Skeletal muscle tissue (tissue), 4 donors: ENCODE measurements around the gene DNMT1. TPM values are rescaled to one million over a fixed set of nuclear protein-coding genes. Genes with fewer than 3 reads are reported as not detected.

Source experiments
- H3K27ac ChIP-seq: one replicate; pipeline ENCODE4 v1.7.0; 2013; ENCODE audit warnings: mild to moderate bottlenecking, low read depth, low read length, inconsistent platforms
- H3K27me3 ChIP-seq, 3 donors: one replicate each; pipeline ENCODE4 v1.7.0; 2013; ENCODE audit warnings: low read length in 3 of 3; ENCODE audit not compliant: control insufficient read depth in 3 of 3, insufficient read depth in 3 of 3
- H3K36me3 ChIP-seq, 3 donors: one replicate each; pipeline ENCODE4 v1.7.0; 2013; ENCODE audit warnings: low read length in 3 of 3; ENCODE audit not compliant: control insufficient read depth in 3 of 3, insufficient read depth in 3 of 3
- H3K4me1 ChIP-seq, 3 donors: one replicate each; pipeline ENCODE4 v1.7.0; 2013; ENCODE audit warnings: low read length in 3 of 3, mild to moderate bottlenecking in 3 of 3; ENCODE audit not compliant: control insufficient read depth in 3 of 3, insufficient read depth in 3 of 3
- H3K4me3 ChIP-seq, 3 donors: one replicate each; pipeline ENCODE4 v1.7.0; 2013; ENCODE audit warnings: low read length in 3 of 3
- H3K9ac ChIP-seq, 3 donors: one replicate each; pipeline ENCODE4 v1.7.0; 2013; ENCODE audit warnings: low read length in 3 of 3, mild to moderate bottlenecking in 3 of 3, moderate library complexity in 2 of 3, low read depth in 1 of 3
- H3K9me3 ChIP-seq, 3 donors: one replicate each; pipeline ENCODE4 v1.7.0; 2013; ENCODE audit warnings: low read length in 3 of 3; ENCODE audit not compliant: control insufficient read depth in 3 of 3
- total RNA-seq: library from RNA; depleted of rRNA; stranded (reverse); fragments of >200 nt; gene quantifications from one replicate; pipeline ENCODE4 v1.2.3, GENCODE V29; 2014
- donor health status: Osteomylitis.

DNMT1 gene
- total RNA-seq, 1 donor from 2014 or later: 25.6 TPM

- H3K27ac ChIP-seq: peak within 1 kb of the TSS; percentile 64
Observed at GRCh38 chr19:10106100-10106936, 88.4 kb downstream of the DNMT1 start, which contains the start of gene PPAN. PPAN (plus strand) TSS chr19:10106362; CDS start chr19:10106395, 33 bp downstream.

GRCh38 chr19:10105509-10106099 lies 89.1 kb downstream of the DNMT1 start:
- Histone ChIP-seq H3K36me3 (peaks cover 26 to 28% (median 27%) of the 10 kb centered on the region in 3 donors), H3K9me3 (no peaks in the 10 kb centered on the region), H3K27me3 (no peaks in the 10 kb centered on the region), H3K27ac (peak overlapping the region; percentile 64), H3K4me1 (peaks cover 11 to 24% (median 16%) of the 10 kb centered on the region in 3 donors), H3K4me3 (peak overlapping the region; percentile 51 to 97 (median 70)), H3K9ac (peak overlapping the region in 1 of 3 donors; percentile 64)

More at GRCh38 chr19:10106100-10106936, 88.4 kb downstream of the DNMT1 start, which contains the start of gene PPAN:
- Histone ChIP-seq H3K36me3 (peaks cover 33 to 35% (median 34%) of the 10 kb centered on the region in 3 donors), H3K9me3 (no peaks in the 10 kb centered on the region), H3K9ac (peak within 1 kb of the TSS; percentile 69 to 87 (median 77)), H3K4me1 (peaks cover 11 to 24% (median 16%) of the 10 kb centered on the region in 3 donors), H3K4me3 (peak within 1 kb of the TSS; percentile 87 to 97 (median 94)), H3K27me3 (no peaks in the 10 kb centered on the region)

DNA sequence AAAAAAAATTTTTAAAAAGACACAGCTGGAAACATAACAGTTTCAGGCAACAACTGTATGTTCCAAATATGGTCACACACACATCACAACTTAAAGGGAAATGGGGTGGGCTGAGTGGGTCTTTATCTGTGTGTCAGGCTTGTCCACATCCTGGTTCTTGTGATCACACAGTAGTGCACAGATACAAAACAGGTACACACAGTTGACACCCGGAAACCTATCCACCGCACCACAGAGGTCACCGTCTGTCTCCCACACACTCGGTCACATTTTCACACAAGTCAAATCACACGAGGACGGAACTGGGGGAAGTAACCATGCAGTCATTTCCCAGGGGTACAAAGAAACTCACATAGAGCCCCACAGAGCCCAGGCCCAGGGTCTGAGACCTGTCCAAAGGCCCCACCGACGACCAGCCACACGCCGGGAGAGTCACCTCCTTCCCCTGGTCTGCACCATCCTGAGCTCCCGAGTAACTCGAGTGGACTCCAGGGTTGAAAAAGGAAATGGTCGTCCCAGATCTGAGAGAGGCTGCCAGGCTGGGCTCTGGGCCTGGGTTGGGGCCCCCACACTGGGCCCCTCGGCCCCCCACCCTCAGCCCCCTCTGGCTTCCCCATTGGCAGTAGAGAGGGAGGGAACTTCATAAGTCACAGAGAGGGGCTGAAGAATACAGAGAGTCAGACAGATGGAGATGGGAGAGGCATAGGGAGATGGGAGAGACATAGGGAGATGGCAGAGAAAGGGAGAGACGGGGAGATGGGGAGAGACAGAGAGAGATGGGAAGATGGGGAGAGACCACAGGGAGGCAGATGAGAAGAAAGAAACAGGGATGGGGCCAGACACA lies 89.9 kb downstream of the DNMT1 start:
- Histone ChIP-seq H3K4me1 (peaks cover 11 to 24% (median 16%) of the 10 kb centered on the region in 3 donors), H3K27ac (no peak overlapping the region)

GRCh38 chr19:10104130-10104513 lies 90.6 kb downstream of the DNMT1 start:
- Histone ChIP-seq H3K4me1 (peaks cover 11 to 24% (median 16%) of the 10 kb centered on the region in 3 donors), H3K27ac (no peak overlapping the region), H3K4me3 (no peak overlapping the region), H3K36me3 (peaks cover 11 to 14% (median 13%) of the 10 kb centered on the region in 3 donors), H3K9ac (no peak overlapping the region), H3K27me3 (no peaks in the 10 kb centered on the region), H3K9me3 (no peaks in the 10 kb centered on the region)

More for the DNA sequence above, 89.9 kb downstream of the DNMT1 start:
- peaks cover 19 to 21% (median 21%) of the 10 kb centered on the region in 3 donors for H3K36me3 ChIP-seq
- no peaks in the 10 kb centered on the region for H3K9me3 ChIP-seq
- H3K27me3 ChIP-seq: no peaks in the 10 kb centered on the region
- H3K9ac ChIP-seq: no peak overlapping the region
- no peak overlapping the region for H3K4me3 ChIP-seq

GRCh38 chr19:10102787-10103236 lies 91.9 kb downstream of the DNMT1 start:
- Histone ChIP-seq H3K36me3 (peaks cover 2 to 5% (median 3%) of the 10 kb centered on the region in 3 donors), H3K9me3 (no peaks in the 10 kb centered on the region), H3K27me3 (no peaks in the 10 kb centered on the region), H3K4me3 (no peak overlapping the region), H3K9ac (no peak overlapping the region), H3K4me1 (peaks cover 11 to 21% (median 15%) of the 10 kb centered on the region in 3 donors), H3K27ac (no peak overlapping the region)

GRCh38 chr19:10100163-10100785 lies 94.5 kb downstream of the DNMT1 start:
- H3K4me3 ChIP-seq: no peak overlapping the region
- H3K36me3 ChIP-seq: no peaks in the 10 kb centered on the region
- no peaks in the 10 kb centered on the region for H3K9me3 ChIP-seq
- peaks cover 0 to 8% (median 0%) of the 10 kb centered on the region in 3 donors for H3K27me3 ChIP-seq
- H3K27ac ChIP-seq: no peak overlapping the region
- H3K9ac ChIP-seq: no peak overlapping the region
- H3K4me1 ChIP-seq: peaks cover 3 to 8% (median 3%) of the 10 kb centered on the region in 3 donors

- no peaks in the 10 kb centered on the region for H3K9me3 ChIP-seq
- H3K27ac ChIP-seq: no peak overlapping the region
- peak overlapping the region in 1 of 3 donors; percentile 62 for H3K9ac ChIP-seq
- peaks cover 3 to 8% (median 3%) of the 10 kb centered on the region in 3 donors for H3K4me1 ChIP-seq
- peaks cover 0 to 12% (median 8%) of the 10 kb centered on the region in 3 donors for H3K27me3 ChIP-seq
- peak overlapping the region; percentile 62 to 77 (median 63) for H3K4me3 ChIP-seq
- H3K36me3 ChIP-seq: peaks cover 0 to 2% (median 0%) of the 10 kb centered on the region in 3 donors
Observed at GRCh38 chr19:10096615-10096963, 98.2 kb downstream of the DNMT1 start.

- no peak overlapping the region for H3K27ac ChIP-seq
- peaks cover 0 to under 1% (median 0%) of the 10 kb centered on the region in 3 donors for H3K9me3 ChIP-seq
- H3K4me1 ChIP-seq: peaks cover 3 to 8% (median 3%) of the 10 kb centered on the region in 3 donors
- H3K36me3 ChIP-seq: peaks cover 0 to 2% (median 0%) of the 10 kb centered on the region in 3 donors
- H3K9ac ChIP-seq: peak overlapping the region in 1 of 3 donors; percentile 62
- peaks cover 0 to 12% (median 8%) of the 10 kb centered on the region in 3 donors for H3K27me3 ChIP-seq
- peak overlapping the region; percentile 62 to 77 (median 63) for H3K4me3 ChIP-seq
Observed at GRCh38 chr19:10095948-10096614, 98.7 kb downstream of the DNMT1 start.
